GOT3 (cell line): ENCODE data around the gene PLAC1.

Experiments
- DNase-seq: peaks from one replicate; lab custom pipeline; 2025; ENCODE audit warnings: mixed read lengths; lab: John Stamatoyannopoulos, UW

Gene PLAC1

DNA sequence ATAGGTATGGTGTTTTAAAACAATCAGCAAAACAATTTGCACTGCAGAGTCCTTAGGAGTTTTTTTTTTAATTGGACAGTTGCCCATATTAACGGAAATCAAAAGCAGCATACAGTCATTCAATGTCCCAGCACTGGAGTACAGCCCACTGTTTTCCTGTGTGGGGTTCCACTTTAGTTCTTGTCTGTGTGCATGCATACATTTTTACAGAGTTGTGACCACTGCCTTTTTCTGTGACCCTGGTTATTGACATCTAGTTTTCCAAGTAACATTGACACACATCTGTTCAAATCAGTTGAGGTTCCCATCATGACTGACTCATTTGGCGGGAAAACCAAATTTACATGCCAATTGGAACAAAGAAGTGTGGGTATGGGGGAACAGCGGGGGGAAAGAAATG is 115.0 kb downstream of the PLAC1 start:
- no peak for DNase-seq

DNA sequence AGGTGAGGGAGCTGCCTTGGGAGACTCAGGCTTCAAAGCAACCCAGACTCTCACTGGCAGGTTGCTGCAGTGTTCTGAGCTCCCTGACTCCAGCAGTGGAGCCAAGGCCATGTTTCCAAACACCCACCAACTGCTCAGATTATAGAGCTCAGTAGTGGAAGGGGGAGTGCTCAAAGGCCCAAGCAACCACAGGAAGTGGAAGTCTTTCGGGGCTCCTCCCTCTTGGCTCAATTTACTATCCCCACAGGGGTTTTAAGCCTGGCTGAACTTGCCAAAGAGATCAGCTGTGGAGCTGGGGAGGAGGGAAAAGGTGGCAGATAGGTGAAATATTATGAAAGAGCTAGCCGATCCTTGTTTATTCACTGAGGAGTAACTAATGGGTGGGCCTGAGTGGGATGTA is 115.8 kb downstream of the PLAC1 start:
- no peak for DNase-seq

- DNase-seq = no peak
Measured at GRCh38 chrX:134541906-134542305, 116.4 kb downstream of the PLAC1 start.

- DNase-seq = no peak
Measured at GRCh38 chrX:134538316-134538715, 120.0 kb downstream of the PLAC1 start.

- DNase-seq = peak; percentile 1
Measured at GRCh38 chrX:134537179-134537955, 120.9 kb downstream of the PLAC1 start.

- no peak for DNase-seq
Measured at GRCh38 chrX:134533952-134534351, 124.3 kb downstream of the PLAC1 start.

GRCh38 chrX:134533352-134533751 is 124.9 kb downstream of the PLAC1 start:
- DNase-seq = no peak

GRCh38 chrX:134530845-134531244 is 127.4 kb downstream of the PLAC1 start:
- DNase-seq = no peak

DNA sequence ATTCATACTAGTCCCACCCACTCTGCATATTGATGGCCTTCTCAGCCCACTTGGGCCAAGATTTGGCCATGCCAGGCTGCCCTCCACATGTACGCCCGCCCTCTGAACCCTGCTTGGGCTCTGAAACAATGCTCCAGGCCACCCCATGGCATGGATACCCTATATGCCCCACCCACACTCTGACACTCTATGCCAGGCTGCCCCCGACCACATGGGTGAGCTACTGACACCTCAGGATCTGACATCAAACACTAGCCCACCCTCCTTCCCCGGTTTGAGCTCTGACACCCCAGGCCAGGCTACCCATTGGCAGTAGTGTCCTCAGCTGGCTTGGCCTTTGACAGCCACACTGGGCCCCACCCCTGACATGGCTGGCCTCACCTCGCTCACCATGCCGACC is 128.8 kb downstream of the PLAC1 start:
- no peak for DNase-seq

DNA sequence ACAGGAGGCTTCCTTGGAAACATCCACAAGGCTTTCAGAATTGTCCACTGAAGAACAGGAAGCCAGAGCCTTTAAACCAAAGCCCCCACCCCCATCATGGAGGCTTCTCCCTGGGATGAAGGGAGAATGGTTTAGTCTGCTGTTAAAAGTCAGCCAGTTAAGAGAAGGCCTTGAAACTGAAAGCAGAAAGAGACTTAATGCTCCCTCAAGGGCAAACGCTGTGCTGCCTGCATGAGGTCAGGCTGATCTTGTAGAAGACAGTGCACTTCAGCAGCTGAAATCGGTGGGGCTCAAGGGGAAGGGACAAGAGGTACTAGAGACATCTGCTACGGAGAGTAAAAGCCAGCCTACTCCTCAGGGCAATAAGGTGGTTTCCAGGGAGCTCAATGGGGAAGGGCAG is 129.3 kb downstream of the PLAC1 start:
- DNase-seq = no peak

DNA sequence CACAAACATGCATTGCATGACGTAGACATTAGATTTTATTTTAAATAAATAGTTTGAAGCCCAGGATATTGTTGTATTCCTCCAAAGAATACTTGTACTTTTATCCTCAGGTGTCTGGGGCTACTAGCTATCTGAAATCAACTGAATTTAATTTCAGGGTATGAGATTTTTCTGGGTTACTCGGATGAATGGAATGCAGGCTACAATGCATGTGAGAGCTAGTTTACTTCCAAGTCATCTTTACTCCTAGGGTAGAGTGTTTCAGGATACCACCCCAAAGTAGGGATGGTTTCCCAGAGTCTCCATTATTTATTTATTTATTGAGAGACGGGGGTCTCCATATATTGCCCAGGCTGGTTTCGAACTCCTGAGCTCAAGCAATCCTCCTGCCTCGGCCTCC is 131.9 kb downstream of the PLAC1 start:
- no peak for DNase-seq

- no peak for DNase-seq
Measured at GRCh38 chrX:134525086-134525792, 133.0 kb downstream of the PLAC1 start.

- no peak for DNase-seq
Measured at GRCh38 chrX:134524181-134524580, 134.1 kb downstream of the PLAC1 start.

DNA sequence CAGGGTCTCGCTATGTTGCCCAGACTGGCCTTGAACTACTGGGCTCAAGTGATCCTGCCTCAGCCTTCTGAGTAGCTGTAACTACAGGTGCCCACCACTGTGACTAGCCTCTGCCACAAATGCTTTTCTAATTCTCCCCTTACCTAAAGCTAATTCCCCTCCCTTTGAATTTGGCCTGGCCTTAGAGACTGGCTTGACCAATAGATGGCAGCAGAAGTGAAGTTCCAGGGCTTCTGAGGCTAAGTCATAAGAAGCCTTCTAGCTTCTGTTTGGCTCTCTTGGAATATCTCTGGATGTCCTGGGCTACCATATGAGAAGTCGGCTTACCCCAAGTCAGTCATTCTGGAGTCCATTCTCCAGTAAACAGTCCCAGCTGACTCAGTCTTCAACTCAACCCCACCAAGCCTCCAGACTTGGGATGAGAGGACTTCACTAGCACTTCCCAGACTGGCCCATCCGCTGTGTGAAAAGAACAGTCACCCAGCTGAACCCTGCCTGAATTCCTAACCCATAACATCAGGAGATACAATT is 137.3 kb downstream of the PLAC1 start:
- DNase-seq = no peak
